H9 (cell line): ENCODE results near the gene SLC35E3. TPM values are rescaled to one million over a fixed set of nuclear protein-coding genes. Genes with fewer than 3 reads are reported as not detected.

ENCODE experiments used
- DNase-seq: peaks from one replicate; pipeline ENCODE4 v3.0.0-alpha.2; 2017
- H2AFZ ChIP-seq: one replicate; pipeline ENCODE4 v1.6.1; 2013; ENCODE audit warnings: mild to moderate bottlenecking, low read length, control low read depth, moderate library complexity
- H2AK5ac ChIP-seq: 2 replicates; pipeline ENCODE4 v1.6.1; 2013; ENCODE audit warnings: low read length, control low read depth, mixed read lengths; ENCODE audit not compliant: insufficient read length
- H2BK120ac ChIP-seq: one replicate; pipeline ENCODE4 v1.6.1; 2013; ENCODE audit warnings: low read depth, mild to moderate bottlenecking, low read length, control low read depth, inconsistent platforms; ENCODE audit not compliant: poor library complexity, severe bottlenecking
- H2BK12ac ChIP-seq: 2 replicates; pipeline ENCODE4 v1.6.1; 2013; ENCODE audit warnings: low read length, control low read depth, mixed read lengths, low read depth; ENCODE audit not compliant: insufficient read length
- H2BK15ac ChIP-seq: 2 replicates; pipeline ENCODE4 v1.6.1; 2013; ENCODE audit warnings: low read depth, low read length, control low read depth
- H2BK20ac ChIP-seq: one replicate; pipeline ENCODE4 v1.6.1; 2013; ENCODE audit warnings: low read depth, mild to moderate bottlenecking, low read length, control low read depth, inconsistent platforms; ENCODE audit not compliant: poor library complexity, severe bottlenecking
- H2BK5ac ChIP-seq: 2 replicates; pipeline ENCODE4 v1.6.1; 2013; ENCODE audit warnings: low read length, control low read depth, mixed read lengths; ENCODE audit not compliant: insufficient read length
- H3K14ac ChIP-seq: 2 replicates; pipeline ENCODE4 v1.6.1; 2013; ENCODE audit warnings: low read length, control low read depth; ENCODE audit not compliant: insufficient read depth
- H3K18ac ChIP-seq: 2 replicates; pipeline ENCODE4 v1.6.1; 2013; ENCODE audit warnings: low read depth, mild to moderate bottlenecking, mixed read lengths, low read length, control low read depth; ENCODE audit not compliant: insufficient read length
- H3K23ac ChIP-seq: 2 replicates; pipeline ENCODE4 v1.6.1; 2013; ENCODE audit warnings: low read length, control low read depth, mixed read lengths, low read depth; ENCODE audit not compliant: insufficient read length
- H3K23me2 ChIP-seq: 2 replicates; pipeline ENCODE4 v1.6.1; 2013; ENCODE audit warnings: low read depth, mild to moderate bottlenecking, mixed read lengths, low read length, control low read depth; ENCODE audit not compliant: insufficient read length, poor library complexity, severe bottlenecking
- H3K27ac ChIP-seq: 2 replicates; pipeline ENCODE4 v1.5.1; 2013; ENCODE audit warnings: low read length, control low read depth, mixed read lengths, low read depth; ENCODE audit not compliant: insufficient read length
- H3K27me3 ChIP-seq: 2 replicates; pipeline ENCODE4 v1.6.1; 2013; ENCODE audit warnings: low read length, control low read depth, inconsistent platforms; ENCODE audit not compliant: insufficient read depth
- H3K4ac ChIP-seq: 2 replicates; pipeline ENCODE4 v1.6.1; 2013; ENCODE audit warnings: low read depth, mild to moderate bottlenecking, control low read depth, inconsistent platforms, low read length, moderate library complexity
- H3K4me1 ChIP-seq: 2 replicates; pipeline ENCODE4 v1.6.1; 2013; ENCODE audit warnings: low read length, control low read depth, inconsistent platforms; ENCODE audit not compliant: insufficient read depth
- H3K4me2 ChIP-seq: 2 replicates; pipeline ENCODE4 v1.6.1; 2013; ENCODE audit warnings: low read length, control low read depth, mixed read lengths; ENCODE audit not compliant: insufficient read length, insufficient read depth
- H3K56ac ChIP-seq: 2 replicates; pipeline ENCODE4 v1.6.1; 2013; ENCODE audit warnings: low read depth, mild to moderate bottlenecking, mixed read lengths, low read length, control low read depth; ENCODE audit not compliant: insufficient read length
- H3K79me1 ChIP-seq: 2 replicates; pipeline ENCODE4 v1.6.1; 2013; ENCODE audit warnings: low read depth, mild to moderate bottlenecking, moderate library complexity, low read length, control low read depth, inconsistent platforms; ENCODE audit not compliant: insufficient read depth, poor library complexity, severe bottlenecking
- H3K79me2 ChIP-seq: 2 replicates; pipeline ENCODE4 v1.6.1; 2013; ENCODE audit warnings: low read length, control low read depth, inconsistent platforms; ENCODE audit not compliant: insufficient read depth
- H3K9ac ChIP-seq: 2 replicates; pipeline ENCODE4 v1.6.1; 2013; ENCODE audit warnings: low read length, control low read depth, mixed read lengths; ENCODE audit not compliant: insufficient read length; ENCODE audit errors: extremely low read depth
- H3K9me3 ChIP-seq: one replicate; pipeline ENCODE4 v1.6.1; 2013; ENCODE audit warnings: low read depth, low read length, inconsistent platforms; ENCODE audit not compliant: control insufficient read depth
- H3T11ph ChIP-seq: one replicate; pipeline ENCODE4 v1.6.1; 2013; ENCODE audit warnings: mild to moderate bottlenecking, low read length, control low read depth, inconsistent platforms
- H4K20me1 ChIP-seq: one replicate; pipeline ENCODE4 v1.6.1; 2013; ENCODE audit not compliant: control insufficient read depth, insufficient read length, insufficient read depth
- H4K5ac ChIP-seq: 2 replicates; pipeline ENCODE4 v1.6.1; 2013; ENCODE audit warnings: low read depth, mild to moderate bottlenecking, mixed read lengths, low read length, control low read depth; ENCODE audit not compliant: insufficient read length
- H4K8ac ChIP-seq: replicated peaks from 2 replicates; pipeline ENCODE4 v1.6.1; 2013; ENCODE audit warnings: low read length, control low read depth, mixed read lengths, low read depth; ENCODE audit not compliant: insufficient read length
- H4K91ac ChIP-seq: 2 replicates; pipeline ENCODE4 v1.6.1; 2013; ENCODE audit warnings: low read depth, mild to moderate bottlenecking, moderate library complexity, mixed read lengths, low read length, control low read depth; ENCODE audit not compliant: insufficient read length
- H3K27ac Mint-ChIP-seq, 3 experiments: 2 replicates in 2 of 3; 3 replicates in 1 of 3; pipeline ENCODE4 v1.8.0; 2020 to 2021; ENCODE audit warnings: mixed read lengths in 3 of 3, mild to moderate bottlenecking in 1 of 3, moderate library complexity in 1 of 3
- H3K27me3 Mint-ChIP-seq: 2 replicates; pipeline ENCODE4 v1.8.0; 2021; ENCODE audit warnings: low read depth, mild to moderate bottlenecking, moderate library complexity, mixed read lengths
- H3K36me3 Mint-ChIP-seq, 3 experiments: 2 replicates in 2 of 3; 3 replicates in 1 of 3; pipeline ENCODE4 v1.8.0; 2020 to 2021; ENCODE audit warnings: low read depth in 3 of 3, mixed read lengths in 3 of 3; ENCODE audit not compliant: insufficient read depth in 1 of 3
- H3K4me1 Mint-ChIP-seq, 2 experiments: 2 replicates each; pipeline ENCODE4 v1.8.0; 2020; ENCODE audit warnings: mixed read lengths in 2 of 2
- H3K4me3 Mint-ChIP-seq, 2 experiments: 2 replicates in 1 of 2; 3 replicates in 1 of 2; pipeline ENCODE4 v1.8.0; 2020 to 2021; ENCODE audit warnings: mild to moderate bottlenecking in 2 of 2, mixed read lengths in 2 of 2, moderate library complexity in 1 of 2
- H3K9me3 Mint-ChIP-seq, 2 experiments: 2 replicates in 1 of 2; 3 replicates in 1 of 2; pipeline ENCODE4 v1.8.0; 2020; ENCODE audit warnings: mild to moderate bottlenecking in 2 of 2, mixed read lengths in 2 of 2, moderate library complexity in 1 of 2
- WGBS: extraction: QIAGEN DNeasy Blood & Tissue Kit; methylation state at CpG from one replicate; pipeline ENCODE4 v1.1.7; 2013; ENCODE audit warnings: missing lambda C conversion rate, low lambda C conversion rate, mixed read lengths; ENCODE audit not compliant: insufficient read length; ENCODE audit errors: extremely low coverage; 5-methylcytosine and 5-hydroxymethylcytosine counted together
- total RNA-seq: library from RNA; stranded (reverse); gene quantifications from 2 replicates; pipeline ENCODE4 v1.2.1, GENCODE V29; 2021
- TF ChIP-seq, protein P1 (sequence below): fragments of 200-600 bp; sonication (generic); conservative IDR thresholded peaks from 3 replicates; pipeline ENCODE4 v1.8.0; 2021; ENCODE audit warnings: antibody characterized with exemption, mild to moderate bottlenecking

The SLC35E3 gene
- total RNA-seq, 1 experiment from 2014 or later, result 17.9 TPM

GRCh38 chr12:68791897-68792481, 46.0 kb downstream of the SLC35E3 start:
- no peaks in the 10 kb centered on the region for H3K36me3 Mint-ChIP-seq

More at GRCh38 chr12:68791897-68792481, 46.0 kb downstream of the SLC35E3 start:
- Histone ChIP-seq H2BK15ac (no peak overlapping the region), H3K14ac (no peak overlapping the region), H3K18ac (no peak overlapping the region), H2BK12ac (no peak overlapping the region), H3K4me1 (no peaks in the 10 kb centered on the region), H4K91ac (no peak overlapping the region), H3K79me1 (no peaks in the 10 kb centered on the region), H4K20me1 (no peaks in the 10 kb centered on the region), H3K4me2 (no peak overlapping the region), H2BK20ac (no peak overlapping the region), H2BK5ac (no peak overlapping the region), H2AFZ (no peak overlapping the region), H4K8ac (no peak overlapping the region), H3K9me3 (no peaks in the 10 kb centered on the region), H3K79me2 (no peaks in the 10 kb centered on the region), H3K56ac (no peak overlapping the region), H4K5ac (no peak overlapping the region), H3K4ac (no peak overlapping the region), H3K27me3 (no peaks in the 10 kb centered on the region), H2AK5ac (no peak overlapping the region), H3K23ac (no peak overlapping the region), H3T11ph (no peak overlapping the region), H3K23me2 (no peaks in the 10 kb centered on the region), H2BK120ac (no peak overlapping the region), H3K27ac (no peak overlapping the region), H3K9ac (no peak overlapping the region)
- DNase-seq, result no peak
- WGBS, result no CpG with 5 or more reads among the region's 2 CpGs
- H3K9me3 Mint-ChIP-seq, result no peaks in the 10 kb centered on the region
- H3K4me3 Mint-ChIP-seq, result no peak overlapping the region
- TF ChIP-seq, protein P1, sequence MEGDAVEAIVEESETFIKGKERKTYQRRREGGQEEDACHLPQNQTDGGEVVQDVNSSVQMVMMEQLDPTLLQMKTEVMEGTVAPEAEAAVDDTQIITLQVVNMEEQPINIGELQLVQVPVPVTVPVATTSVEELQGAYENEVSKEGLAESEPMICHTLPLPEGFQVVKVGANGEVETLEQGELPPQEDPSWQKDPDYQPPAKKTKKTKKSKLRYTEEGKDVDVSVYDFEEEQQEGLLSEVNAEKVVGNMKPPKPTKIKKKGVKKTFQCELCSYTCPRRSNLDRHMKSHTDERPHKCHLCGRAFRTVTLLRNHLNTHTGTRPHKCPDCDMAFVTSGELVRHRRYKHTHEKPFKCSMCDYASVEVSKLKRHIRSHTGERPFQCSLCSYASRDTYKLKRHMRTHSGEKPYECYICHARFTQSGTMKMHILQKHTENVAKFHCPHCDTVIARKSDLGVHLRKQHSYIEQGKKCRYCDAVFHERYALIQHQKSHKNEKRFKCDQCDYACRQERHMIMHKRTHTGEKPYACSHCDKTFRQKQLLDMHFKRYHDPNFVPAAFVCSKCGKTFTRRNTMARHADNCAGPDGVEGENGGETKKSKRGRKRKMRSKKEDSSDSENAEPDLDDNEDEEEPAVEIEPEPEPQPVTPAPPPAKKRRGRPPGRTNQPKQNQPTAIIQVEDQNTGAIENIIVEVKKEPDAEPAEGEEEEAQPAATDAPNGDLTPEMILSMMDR, result no peak
- peaks cover 5 to 9% of the 10 kb centered on the region in 2 experiments for H3K4me1 Mint-ChIP-seq
- H3K27ac Mint-ChIP-seq, result no peak overlapping the region
- no peaks in the 10 kb centered on the region; the same call in 1 of the 2 replicates for H3K27me3 Mint-ChIP-seq
